Head of caudate nucleus (tissue), 42 donors: ENCODE results near the gene CREB5.

Experiments
- DNase-seq, 42 donors: peaks; one replicate each; pipeline versions ENCODE4 v3.0.0 to v3.0.0-alpha.2; 2020 to 2021; ENCODE audit warnings: mixed read lengths in 7 of 42
- intact Hi-C: fragments of 100-400 bp; cut with DNase I; formaldehyde crosslinking; loops from one replicate; pipeline ENCODE4 v1.15.0; 2022

Gene CREB5

DNA sequence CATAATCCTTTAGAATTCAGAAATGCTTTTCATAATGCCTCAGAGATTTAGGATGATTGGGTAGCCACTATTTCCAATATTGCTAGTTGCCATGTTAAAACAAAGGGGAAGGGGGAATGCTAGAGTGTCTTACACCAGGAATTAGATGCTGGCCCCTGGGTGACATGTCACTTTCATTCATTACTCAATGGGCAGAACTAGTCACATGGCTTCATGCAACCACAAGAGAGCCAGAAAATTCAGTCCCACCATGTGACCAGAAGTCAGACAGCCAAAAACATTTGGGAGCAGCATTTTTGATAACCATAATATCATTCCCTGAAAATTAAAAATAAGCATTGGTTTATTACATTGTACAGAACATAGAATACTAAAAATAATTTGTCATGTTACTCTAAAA lies 81.2 kb downstream of the CREB5 start:
- intact Hi-C loops = no loop called here

DNA sequence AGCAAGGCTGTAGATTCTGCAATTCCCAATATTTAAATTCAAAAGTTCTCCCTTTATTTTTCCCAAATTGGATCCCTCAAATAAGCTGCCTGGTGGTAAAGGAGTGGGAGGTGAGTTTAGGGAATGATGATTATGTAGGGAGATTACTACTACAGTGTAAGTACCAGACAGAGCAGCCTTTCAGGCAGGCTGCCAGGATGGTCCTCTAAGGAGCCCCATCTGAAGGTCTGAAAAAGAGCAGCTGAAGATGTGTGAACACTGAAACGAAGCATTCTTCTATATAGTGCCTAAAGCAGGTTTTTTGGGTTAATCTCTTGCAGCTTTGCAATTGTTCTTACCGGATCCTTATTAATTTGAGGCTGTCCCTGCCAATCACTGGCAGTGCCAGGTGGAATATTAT lies 84.7 kb downstream of the CREB5 start:
- intact Hi-C loops = no loop called here
- no peak for DNase-seq

More for the DNA sequence above, 81.2 kb downstream of the CREB5 start:
- no peak for DNase-seq

DNA sequence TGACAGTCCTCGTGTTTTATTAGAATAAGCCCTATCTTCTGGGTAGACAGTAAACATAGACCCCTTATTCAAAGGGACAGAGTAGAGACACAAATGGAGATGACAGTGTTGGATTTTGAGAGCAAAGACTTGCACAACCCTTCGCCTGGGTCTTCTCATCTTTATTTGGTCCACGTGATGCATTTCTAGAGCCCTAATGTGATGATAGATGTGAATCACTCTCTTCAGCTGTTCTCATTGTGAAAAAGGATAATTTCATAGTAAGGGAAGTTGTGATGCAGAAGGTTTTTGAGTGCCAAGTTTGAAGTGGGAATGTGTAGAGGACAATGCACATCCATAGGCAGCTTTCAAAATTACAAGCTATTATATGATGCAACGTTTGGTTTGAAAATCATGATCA lies 86.3 kb downstream of the CREB5 start:
- intact Hi-C loops = no loop called here
- no peak for DNase-seq

DNA sequence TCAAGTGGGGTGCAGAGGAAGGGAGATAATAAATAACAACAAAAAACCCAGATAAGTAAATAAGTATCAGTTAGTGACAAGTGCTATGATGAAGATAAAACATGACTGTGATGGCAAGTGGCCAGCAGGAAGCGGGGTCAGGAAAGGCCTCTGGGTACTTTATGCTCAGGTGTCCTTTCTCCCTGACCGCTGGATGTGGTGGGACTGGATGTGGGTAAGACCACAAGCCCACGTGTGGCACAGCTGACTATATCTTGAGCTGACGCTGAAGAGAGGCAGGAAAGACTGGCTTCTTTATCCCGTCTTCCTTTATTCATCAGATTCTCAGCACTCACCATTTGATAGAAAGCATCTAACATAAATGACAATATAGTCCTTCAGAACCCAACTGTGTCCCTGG lies 87.8 kb downstream of the CREB5 start:
- no peak for DNase-seq
- intact Hi-C loops = no loop called here

DNA sequence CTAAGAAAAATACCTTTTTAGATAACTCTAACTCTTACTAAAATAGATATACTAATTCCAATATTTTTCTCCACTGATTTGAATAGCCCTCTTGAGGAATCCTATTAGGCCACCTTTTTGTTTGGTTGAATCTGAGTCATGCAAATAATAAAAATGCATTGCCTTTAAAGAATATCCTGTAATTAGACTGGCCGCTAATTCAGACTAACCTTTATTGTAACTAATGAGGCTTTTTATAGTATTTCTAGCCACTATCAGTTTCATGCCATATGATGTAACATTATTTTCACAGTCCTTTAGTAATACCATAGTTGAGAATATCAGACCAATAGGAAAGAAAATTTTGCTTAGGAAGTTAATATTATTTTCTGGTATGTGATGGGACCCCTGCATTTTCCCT lies 90.1 kb downstream of the CREB5 start:
- no peak for DNase-seq
- intact Hi-C loops = no loop called here

DNA sequence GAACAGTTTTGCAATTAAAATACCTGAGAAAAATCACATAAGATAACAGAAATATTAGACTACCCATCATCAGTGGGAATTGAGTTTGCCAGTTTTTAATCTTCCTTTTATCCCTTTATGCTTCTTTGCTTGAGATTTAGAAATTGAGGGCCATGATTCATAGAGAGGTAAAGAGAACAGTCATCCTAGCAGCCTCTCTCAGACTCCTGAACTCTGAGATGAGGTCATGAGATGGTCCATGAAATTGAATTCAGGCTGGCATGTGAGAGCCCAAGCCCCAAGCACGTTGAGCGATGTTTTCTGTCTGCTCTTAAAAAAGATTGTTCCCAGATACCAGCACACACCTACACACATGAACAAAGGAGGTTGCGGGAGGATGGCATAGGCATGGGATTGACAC lies 91.1 kb downstream of the CREB5 start:
- no peak for DNase-seq
- intact Hi-C loops = no loop called here

DNA sequence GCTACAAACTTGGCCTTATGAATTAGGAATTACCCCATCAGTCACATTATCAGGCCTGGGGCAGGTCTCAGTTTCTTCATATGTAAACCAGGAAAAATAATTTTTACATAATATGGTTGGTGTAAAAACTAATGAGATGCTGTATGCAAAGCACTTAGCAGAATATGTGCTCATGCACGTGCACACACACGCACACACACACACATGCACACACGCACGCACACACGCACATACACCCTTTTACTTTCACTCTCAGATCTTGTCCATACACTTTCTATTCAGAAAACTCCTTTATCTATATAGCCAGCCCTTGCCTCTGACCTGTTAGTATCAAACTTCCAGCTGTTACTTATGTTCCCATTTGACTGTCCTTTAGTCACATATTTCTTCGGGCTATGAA lies 92.7 kb downstream of the CREB5 start:
- intact Hi-C loops = no loop called here
- DNase-seq = no peak

DNA sequence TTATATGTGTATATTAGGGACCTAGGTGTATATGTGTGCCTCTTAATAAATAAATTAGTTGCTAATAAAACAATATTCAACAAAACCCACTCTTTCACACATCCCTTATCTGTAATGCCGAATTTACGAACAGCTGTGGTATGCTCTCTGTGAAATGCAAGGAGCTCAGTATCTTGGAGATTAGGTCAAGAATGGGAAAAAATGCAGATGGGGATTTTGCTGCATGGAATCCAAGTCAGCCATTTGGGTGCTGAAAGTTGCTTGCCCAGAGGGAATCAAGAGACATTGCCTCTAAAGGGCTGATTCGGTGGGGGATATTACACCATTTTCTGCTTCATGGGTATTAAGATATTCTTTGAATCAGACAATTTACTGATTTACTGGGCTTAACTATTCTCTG lies 93.5 kb downstream of the CREB5 start:
- intact Hi-C loops = no loop called here
- DNase-seq = no peak

DNA sequence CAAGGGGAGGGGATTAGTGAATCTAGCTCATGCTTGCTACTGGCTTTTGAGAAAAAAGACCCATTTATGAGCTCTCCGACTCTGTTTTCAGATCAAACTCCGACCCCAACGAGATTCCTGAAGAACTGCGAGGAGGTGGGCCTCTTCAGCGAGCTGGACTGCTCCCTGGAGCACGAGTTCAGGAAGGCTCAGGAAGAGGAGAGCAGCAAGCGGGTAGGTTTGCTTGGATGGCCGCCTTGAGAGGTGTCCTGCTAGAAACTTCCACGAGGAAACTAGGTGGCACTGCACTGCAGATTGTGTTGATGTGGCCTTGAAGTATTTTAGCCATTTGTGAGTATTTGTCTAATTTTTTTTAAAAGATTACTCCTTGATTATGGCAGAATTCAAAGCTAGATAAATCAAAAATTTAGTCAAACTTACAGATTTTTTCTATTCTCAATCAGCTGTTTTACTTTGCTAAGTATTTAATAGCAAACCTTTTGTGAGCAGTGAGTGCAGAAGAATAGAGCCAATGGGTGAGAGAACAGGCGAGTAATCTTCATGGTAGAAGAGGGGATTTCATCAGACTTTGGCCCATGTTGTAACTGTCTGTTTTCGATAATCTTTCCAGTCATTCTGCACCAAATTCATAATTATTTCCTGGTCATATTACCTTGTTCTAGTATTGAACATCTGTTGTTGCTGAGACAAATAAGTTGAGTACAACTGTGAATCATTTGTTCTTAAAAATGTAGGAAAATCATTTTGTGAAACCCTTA lies 95.4 kb downstream of the CREB5 start:
- DNase-seq = no peak
- intact Hi-C loops = no loop called here

DNA sequence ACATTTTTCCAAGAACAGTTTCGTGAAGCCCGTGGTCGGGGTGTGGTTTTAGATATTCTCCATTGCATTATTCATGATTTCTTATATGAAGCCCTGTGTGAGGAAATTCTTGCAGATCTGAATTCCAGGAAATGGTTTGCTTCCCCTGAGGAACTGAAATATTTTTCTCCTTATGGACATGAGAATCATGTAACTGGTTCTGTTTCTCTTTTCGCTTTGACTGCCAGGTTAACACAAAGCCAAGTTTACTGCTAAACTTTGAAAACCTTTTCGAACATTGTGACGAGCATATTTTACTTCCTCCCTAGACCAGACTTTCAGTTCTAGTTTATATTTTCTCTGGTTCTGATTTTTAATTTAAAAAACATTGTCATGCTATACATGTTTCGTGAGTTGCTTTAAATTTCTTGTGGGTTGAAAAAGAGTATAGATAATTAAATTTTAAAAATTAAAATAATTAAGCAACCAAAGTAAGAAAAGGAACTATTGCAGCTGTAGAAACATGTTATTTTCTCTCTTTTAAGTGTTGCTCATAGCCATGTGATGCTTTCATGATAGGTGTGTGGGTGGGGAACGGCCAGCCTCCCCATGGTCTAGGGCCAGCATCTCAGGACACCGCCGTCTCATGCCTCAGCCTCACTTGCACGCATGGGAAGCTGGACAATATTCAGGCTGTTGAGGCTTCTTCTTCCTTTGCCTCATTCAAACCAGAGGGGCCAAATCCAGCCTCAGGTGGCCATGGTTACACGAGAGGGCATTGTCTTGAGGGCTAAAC lies 97.1 kb downstream of the CREB5 start:
- DNase-seq = peak in 4 of 42 donors; percentile 7 to 35 (median 21)

DNA sequence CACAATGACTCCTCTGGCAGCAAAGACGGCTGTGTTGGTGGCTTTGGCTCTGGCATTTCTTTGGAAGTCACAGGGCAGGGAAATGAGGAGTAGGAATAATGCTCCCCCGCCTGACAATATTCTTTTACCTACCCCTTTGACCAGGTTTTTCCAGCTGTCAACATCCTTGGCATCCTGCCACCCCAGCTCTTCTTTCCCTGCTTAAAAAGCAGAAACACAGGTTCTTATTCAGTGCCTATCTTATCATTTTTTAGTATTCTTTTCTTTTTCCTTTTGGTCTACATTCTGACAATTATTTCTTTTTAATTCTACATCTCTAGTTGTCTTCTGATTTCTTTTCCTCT lies 97.7 kb downstream of the CREB5 start:
- DNase-seq = no peak
- intact Hi-C loops = no loop called here

More for the DNA sequence above, 97.1 kb downstream of the CREB5 start:
- intact Hi-C loops = no loop called here

DNA sequence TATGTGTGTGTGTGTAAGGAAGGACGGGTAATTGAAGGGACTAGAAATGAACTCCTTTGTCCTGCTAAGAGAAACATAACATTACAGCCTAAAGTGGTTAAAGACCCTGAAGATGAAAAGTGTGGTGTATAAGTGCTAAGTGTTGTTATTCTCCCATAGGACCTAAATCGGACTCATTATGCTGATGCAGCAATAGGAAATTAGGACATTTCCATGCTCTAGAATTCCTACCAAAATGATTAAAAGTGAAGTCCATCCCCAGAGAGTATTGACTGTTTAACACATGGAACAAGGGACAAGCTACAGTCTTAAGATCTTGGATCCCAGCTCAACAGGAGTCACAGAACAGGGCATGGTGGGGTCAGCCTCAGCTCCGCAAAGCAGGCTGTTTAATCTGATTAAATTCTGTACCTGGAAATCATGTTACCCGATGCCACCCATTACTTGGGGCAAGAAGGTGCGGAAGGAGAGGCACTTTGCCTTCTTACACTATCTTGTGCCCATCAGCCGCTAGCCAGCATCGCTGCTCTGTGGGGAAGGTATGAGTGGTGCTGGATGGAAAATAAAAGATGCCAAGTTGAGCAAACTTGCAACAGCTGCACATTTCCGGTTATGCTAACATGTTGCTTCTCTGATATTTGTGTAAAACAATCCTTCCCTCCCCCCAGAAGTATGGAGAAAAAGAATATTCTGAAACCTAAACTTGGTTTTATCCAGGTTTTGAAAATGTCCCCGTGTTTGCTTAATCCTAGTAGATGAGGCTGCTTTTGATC lies 100.5 kb downstream of the CREB5 start:
- DNase-seq = no peak
- intact Hi-C loops = no loop called here

DNA sequence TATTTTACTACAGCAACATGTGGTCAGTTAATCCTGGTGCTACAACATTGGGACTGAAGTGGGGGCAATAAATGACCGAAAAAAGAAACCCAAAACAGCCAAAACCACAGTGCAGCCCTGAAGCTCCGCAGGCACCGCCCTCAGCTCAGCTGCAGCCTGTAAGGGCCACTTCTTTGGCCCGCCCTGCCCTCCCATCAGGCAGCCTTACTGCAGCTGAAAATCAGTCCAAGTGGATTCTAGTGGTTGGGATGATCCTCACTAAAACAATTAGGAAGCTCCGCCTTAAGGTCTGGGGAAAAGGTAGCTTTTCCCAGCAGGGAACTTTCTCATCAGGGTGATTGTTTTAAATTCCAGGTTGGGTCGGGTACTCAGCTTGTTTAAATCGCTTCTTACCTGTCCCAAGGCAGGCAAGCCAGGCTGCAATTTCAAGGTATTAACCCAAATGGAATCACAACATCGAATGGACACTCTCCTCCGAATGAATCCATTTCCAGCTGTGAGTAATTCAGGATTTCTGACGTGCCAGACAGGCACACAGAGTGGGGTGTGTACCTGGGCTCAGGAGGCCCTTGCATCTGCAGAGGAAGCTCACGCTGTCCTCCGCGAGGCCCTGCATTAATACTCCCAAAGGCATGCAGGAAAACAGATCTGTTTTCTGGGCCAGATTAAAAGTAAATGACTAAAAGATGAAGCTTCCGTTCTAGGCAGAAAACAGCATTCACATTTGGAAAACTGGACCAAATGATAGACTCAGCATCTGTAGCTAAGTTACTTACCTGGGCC lies 104.3 kb downstream of the CREB5 start:
- DNase-seq = no peak
- intact Hi-C loops = no loop called here

DNA sequence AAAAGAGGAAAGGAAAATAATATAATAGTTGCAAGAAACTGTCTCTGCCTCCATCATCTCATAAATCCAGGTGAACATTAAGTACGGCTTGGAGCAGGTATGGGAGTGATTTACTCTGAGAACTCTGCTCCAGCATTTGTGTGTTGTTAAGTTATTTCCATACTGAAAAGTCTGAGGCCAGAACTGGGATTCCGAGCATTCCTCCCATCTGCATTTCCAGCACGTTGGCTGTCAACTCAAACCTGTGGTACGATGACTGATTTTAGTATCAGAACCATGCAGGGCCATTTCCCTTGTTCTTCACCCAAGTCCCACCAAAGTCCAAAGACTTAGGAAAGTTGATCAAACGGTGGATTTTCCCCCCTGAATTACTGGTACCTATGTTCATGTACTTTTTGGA lies 104.9 kb downstream of the CREB5 start:
- DNase-seq = no peak
- intact Hi-C loops = no loop called here

DNA sequence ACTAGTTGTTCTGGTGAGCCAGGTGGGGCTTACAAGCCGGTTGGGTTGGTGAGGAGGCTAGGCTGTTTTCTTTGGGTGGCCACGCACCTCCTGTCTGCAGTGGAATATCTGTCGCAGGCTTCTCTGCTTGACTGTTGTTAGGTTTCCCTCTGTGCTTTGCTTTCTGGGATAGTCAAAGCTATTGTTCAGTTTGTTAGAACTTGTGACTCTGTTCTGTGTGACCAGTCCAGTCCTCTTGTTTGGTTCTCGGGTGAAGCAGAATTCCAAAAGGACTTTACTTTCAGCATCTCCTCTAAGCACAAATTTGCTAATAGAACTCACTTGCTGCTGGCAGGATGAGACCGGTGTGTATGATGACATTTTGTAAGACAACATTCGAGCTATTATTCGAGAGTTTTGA lies 105.3 kb downstream of the CREB5 start:
- intact Hi-C loops = no loop called here
- no peak for DNase-seq

DNA sequence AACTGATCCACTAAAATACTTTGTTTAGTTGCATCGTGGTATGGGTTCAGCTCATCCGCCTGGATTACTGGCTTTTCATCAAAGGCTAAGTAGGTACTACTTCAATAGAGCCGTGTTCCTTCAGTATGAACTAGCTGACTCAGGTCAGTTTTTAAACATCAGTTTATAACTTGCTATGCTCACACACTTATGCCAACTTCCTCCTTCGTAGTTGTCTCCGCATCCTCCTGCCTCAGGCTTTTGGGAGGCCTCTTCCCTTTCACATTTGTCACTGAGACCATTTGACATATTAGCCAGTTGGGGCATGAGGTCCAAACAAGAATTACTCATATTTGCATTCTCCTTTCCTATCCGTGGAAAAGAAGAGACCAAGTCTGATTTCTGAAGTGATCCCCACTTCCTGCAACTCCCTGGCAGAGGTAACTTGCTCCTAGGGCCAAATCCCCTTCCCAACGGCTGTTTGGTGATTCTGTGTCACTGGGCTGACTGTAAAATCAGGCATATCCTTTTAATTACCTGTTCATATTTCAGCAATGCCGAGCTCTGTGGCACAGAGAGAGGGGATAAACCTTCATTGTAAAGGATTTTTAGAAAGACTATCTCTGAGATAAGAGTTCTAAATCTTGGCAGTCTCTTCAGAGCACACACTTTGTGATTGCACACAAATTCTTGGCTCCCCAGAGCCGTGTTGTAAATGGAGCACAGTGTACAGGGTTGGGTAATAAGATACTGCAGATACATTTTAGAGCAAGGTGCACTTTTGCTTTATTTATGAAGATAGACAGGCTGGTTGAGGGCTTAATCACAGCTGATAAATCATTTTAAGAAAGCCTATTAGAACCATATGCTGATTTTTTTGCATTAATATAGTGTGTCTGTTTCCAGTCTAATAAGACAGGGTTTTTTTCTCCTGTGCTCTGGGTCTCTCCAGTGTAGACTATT lies 108.0 kb downstream of the CREB5 start:
- intact Hi-C loops = no loop called here
- no peak for DNase-seq

DNA sequence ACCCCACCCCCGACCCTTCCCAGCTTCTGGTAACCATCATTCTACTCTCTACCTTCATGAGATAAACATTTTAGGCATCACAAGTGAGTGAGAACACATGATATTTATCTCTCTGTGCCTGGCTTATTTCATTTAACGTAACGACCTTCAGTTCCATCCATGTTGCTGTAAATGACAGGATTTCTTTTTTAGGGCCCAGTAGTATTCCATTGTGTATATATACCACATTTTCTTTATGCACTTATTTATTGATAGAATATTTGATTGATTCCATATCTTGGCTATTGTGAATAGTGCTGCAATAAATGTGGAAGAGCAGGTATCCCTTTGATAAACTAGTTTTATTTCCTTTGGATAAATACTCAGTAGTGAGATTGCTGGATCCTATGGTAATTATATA lies 112.7 kb downstream of the CREB5 start:
- intact Hi-C loops = no loop called here
- no peak for DNase-seq

DNA sequence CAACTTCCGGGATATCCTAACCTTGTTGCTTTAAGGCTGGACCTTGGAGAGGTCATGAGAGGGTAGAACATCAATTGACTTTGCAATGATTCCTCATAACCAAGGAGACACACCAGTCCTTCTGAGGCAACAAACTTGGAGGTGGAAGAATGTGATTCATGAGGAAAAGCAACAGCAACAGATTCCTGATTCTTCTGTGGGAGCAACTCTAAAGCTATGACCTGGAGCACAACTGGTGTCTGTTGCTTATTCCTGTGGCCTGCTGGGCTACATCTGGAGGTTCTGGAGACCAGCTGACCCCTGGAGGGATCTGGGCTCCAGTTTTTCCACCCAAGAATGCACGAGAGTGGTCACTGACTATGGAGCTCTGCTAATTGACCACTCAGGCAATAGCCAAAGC lies 116.6 kb downstream of the CREB5 start:
- intact Hi-C loops = no loop called here
- no peak for DNase-seq
